ENCODE measurements around the gene ZNF35. TPM values are rescaled to one million over a fixed set of nuclear protein-coding genes. Genes with fewer than 3 reads are reported as not detected.

ZNF35 gene
- total RNA-seq, 1 donor from 2014 or later, result 7.9 TPM

DNA sequence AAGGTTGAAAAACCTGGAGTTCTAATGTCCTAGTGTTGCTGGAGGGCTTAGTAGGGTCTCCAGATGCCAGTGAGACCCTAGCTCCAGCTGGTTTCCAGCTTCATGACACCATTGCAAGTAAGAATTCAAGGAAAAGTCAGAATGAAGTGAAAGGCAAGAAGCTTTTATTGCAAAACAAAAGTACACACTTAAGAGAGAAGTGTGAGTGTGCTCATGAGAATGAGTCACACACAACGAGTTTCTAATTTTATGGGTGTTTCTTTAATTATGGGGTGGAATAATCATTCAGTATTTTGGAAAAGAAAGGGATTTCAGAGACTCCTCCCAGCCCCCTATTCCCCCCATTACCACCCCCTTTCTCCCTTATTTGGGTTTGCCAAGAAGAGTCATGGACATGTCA lies 39.4 kb downstream of the ZNF35 start:
- TF ChIP-seq, protein P1, sequence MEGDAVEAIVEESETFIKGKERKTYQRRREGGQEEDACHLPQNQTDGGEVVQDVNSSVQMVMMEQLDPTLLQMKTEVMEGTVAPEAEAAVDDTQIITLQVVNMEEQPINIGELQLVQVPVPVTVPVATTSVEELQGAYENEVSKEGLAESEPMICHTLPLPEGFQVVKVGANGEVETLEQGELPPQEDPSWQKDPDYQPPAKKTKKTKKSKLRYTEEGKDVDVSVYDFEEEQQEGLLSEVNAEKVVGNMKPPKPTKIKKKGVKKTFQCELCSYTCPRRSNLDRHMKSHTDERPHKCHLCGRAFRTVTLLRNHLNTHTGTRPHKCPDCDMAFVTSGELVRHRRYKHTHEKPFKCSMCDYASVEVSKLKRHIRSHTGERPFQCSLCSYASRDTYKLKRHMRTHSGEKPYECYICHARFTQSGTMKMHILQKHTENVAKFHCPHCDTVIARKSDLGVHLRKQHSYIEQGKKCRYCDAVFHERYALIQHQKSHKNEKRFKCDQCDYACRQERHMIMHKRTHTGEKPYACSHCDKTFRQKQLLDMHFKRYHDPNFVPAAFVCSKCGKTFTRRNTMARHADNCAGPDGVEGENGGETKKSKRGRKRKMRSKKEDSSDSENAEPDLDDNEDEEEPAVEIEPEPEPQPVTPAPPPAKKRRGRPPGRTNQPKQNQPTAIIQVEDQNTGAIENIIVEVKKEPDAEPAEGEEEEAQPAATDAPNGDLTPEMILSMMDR (IDR thresholded peaks at IDR 0.05; ENCODE audit: borderline replicate concordance), result no peak
- Histone ChIP-seq H3K27ac (replicated peaks) (no peak overlapping the region), H3K4me3 (no peak overlapping the region), H3K36me3 (no peaks in the 10 kb centered on the region), H3K27me3 (ENCODE audit: low read depth) (peaks cover 40% of the 10 kb centered on the region), H3K4me1 (peaks cover 17% of the 10 kb centered on the region), H3K9me3 (replicated peaks) (peaks cover 15% of the 10 kb centered on the region)
- intact Hi-C loops (cut with micrococcal nuclease), result no loop called here
- no peak for DNase-seq

Other genes with a start within 250 kb of the ZNF35 start
- 11.8 TPM for gene ZNF445, start 171.1 kb upstream of the ZNF35 start, total RNA-seq
- 2.6 TPM for gene ZKSCAN7, start 93.5 kb upstream of the ZNF35 start, total RNA-seq
- gene ZNF660, start 63.8 kb upstream of the ZNF35 start, total RNA-seq, result 1.1 TPM
- 11.6 TPM for gene ZNF197, start 23.7 kb upstream of the ZNF35 start, total RNA-seq
- 3.4 TPM for gene ZNF502, start 63.9 kb downstream of the ZNF35 start, total RNA-seq
- gene ZNF501, start 80.9 kb downstream of the ZNF35 start, total RNA-seq, result 5.3 TPM
- 32.4 TPM for gene KIAA1143, start 112.9 kb downstream of the ZNF35 start, total RNA-seq
- gene KIF15, start 113.1 kb downstream of the ZNF35 start, total RNA-seq, result 0.85 TPM
- 10.8 TPM for gene TMEM42, start 213.2 kb downstream of the ZNF35 start, total RNA-seq
- gene TGM4, start 225.9 kb downstream of the ZNF35 start, total RNA-seq, result not detected